ENCODE results near the gene CYP11A1.

The CYP11A1 gene

GRCh38 chr15:74318376-74319137 is 48.9 kb downstream of the CYP11A1 start:
- no peak for DNase-seq

GRCh38 chr15:74317820-74318375 is 49.5 kb downstream of the CYP11A1 start:
- no peak for DNase-seq

GRCh38 chr15:74316141-74316540 is 51.3 kb downstream of the CYP11A1 start:
- DNase-seq = no peak

- DNase-seq = no peak
Measured at GRCh38 chr15:74315626-74316025, 51.8 kb downstream of the CYP11A1 start.

GRCh38 chr15:74314795-74315438 is 52.5 kb downstream of the CYP11A1 start:
- no peak for DNase-seq

GRCh38 chr15:74313889-74314288 is 53.6 kb downstream of the CYP11A1 start:
- DNase-seq = no peak

- DNase-seq = no peak
Measured at GRCh38 chr15:74312445-74313007, 54.9 kb downstream of the CYP11A1 start.

GRCh38 chr15:74311734-74312444 is 55.6 kb downstream of the CYP11A1 start:
- no peak for DNase-seq

GRCh38 chr15:74307827-74308811 is 59.3 kb downstream of the CYP11A1 start:
- no peak for DNase-seq

- DNase-seq = no peak
Measured at GRCh38 chr15:74306781-74307217, 60.6 kb downstream of the CYP11A1 start.

- no peak for DNase-seq
Measured at GRCh38 chr15:74305687-74306086, 61.8 kb downstream of the CYP11A1 start.

- DNase-seq = no peak
Measured at GRCh38 chr15:74304431-74304830, 63.0 kb downstream of the CYP11A1 start.

- DNase-seq = no peak
Measured at GRCh38 chr15:74303741-74304309, 63.6 kb downstream of the CYP11A1 start.

- no peak for DNase-seq
Measured at GRCh38 chr15:74302821-74303359, 64.6 kb downstream of the CYP11A1 start.

GRCh38 chr15:74301583-74302361 is 65.7 kb downstream of the CYP11A1 start:
- DNase-seq = no peak

- DNase-seq = no peak
Measured at GRCh38 chr15:74300057-74300795, 67.2 kb downstream of the CYP11A1 start.

GRCh38 chr15:74297887-74298286 is 69.6 kb downstream of the CYP11A1 start:
- DNase-seq = no peak

GRCh38 chr15:74295800-74296199 is 71.6 kb downstream of the CYP11A1 start:
- no peak for DNase-seq

- DNase-seq = no peak
Measured at GRCh38 chr15:74294010-74294409, 73.4 kb downstream of the CYP11A1 start.

Measured in activated CD4-positive, alpha-beta T cell treated with anti-CD3 and anti-CD28 coated beads for 1 hour (primary cell).